ENCODE data around the gene S100A10. TPM values are rescaled to one million over a fixed set of nuclear protein-coding genes. Genes with fewer than 3 reads are reported as not detected.

Gene S100A10
- total RNA-seq, 1 donor from 2014 or later = 1,257 TPM

- Histone ChIP-seq H3K27me3 (ENCODE audit: insufficient read depth, low read length) (peaks cover 9% of the 10 kb centered on the region), H3K9me3 (ENCODE audit: insufficient read depth, low read depth, low read length) (no peaks in the 10 kb centered on the region), H2AFZ (ENCODE audit: low read depth, low read length) (no peak overlapping the region), H3K27ac (ENCODE audit: low read depth, low read length) (no peak overlapping the region), H3K4me1 (ENCODE audit: insufficient read depth, low read length) (no peaks in the 10 kb centered on the region), H3K36me3 (ENCODE audit: insufficient read depth, low read length) (no peaks in the 10 kb centered on the region), H3K4me2 (ENCODE audit: low read length) (no peak overlapping the region), H3K4me3 (ENCODE audit: insufficient read depth, low read depth, low read length) (no peak overlapping the region), H3K9ac (ENCODE audit: low read length) (no peak overlapping the region), H3K79me2 (ENCODE audit: insufficient read depth, low read length) (no peaks in the 10 kb centered on the region), H4K20me1 (ENCODE audit: insufficient read depth, low read length) (no peaks in the 10 kb centered on the region)
- Mint-ChIP-seq H3K27me3 (ENCODE audit: low read depth, unreplicated experiment) (peaks cover 3% of the 10 kb centered on the region), H3K4me3 (ENCODE audit: unreplicated experiment) (no peak overlapping the region), H3K36me3 (ENCODE audit: low read depth, unreplicated experiment) (no peaks in the 10 kb centered on the region), H3K9me3 (ENCODE audit: unreplicated experiment) (no peaks in the 10 kb centered on the region), H3K4me1 (ENCODE audit: low read depth, unreplicated experiment) (no peaks in the 10 kb centered on the region), H3K27ac (ENCODE audit: unreplicated experiment) (no peak overlapping the region)
- TF ChIP-seq CTCF (IDR thresholded peaks at IDR 0.05; ENCODE audit: insufficient read depth, low read depth, low read length) = no peak
- no peak for TF ChIP-seq EZH2 (IDR thresholded peaks at IDR 0.05; ENCODE audit: insufficient read depth, low read length)
- no peak for DNase-seq (ENCODE audit: low read depth)
- no peak for FAIRE-seq
Observed at GRCh38 chr1:152014943-152015342, 21.3 kb upstream of the S100A10 start.

GRCh38 chr1:152013664-152014237 lies 20.1 kb upstream of the S100A10 start:
- peak; percentile 36 for DNase-seq (ENCODE audit: low read depth)
- peaks cover 2% of the 10 kb centered on the region for H3K4me1 Mint-ChIP-seq (ENCODE audit: low read depth, unreplicated experiment)
- Histone ChIP-seq H3K4me1 (ENCODE audit: insufficient read depth, low read length) (no peaks in the 10 kb centered on the region), H2AFZ (ENCODE audit: low read depth, low read length) (peak overlapping the region; percentile 13), H3K27ac (ENCODE audit: low read depth, low read length) (no peak overlapping the region), H3K9ac (ENCODE audit: low read length) (no peak overlapping the region), H3K4me2 (ENCODE audit: low read length) (no peak overlapping the region), H3K27me3 (ENCODE audit: insufficient read depth, low read length) (peaks cover 15% of the 10 kb centered on the region), H3K36me3 (ENCODE audit: insufficient read depth, low read length) (no peaks in the 10 kb centered on the region), H4K20me1 (ENCODE audit: insufficient read depth, low read length) (no peaks in the 10 kb centered on the region), H3K79me2 (ENCODE audit: insufficient read depth, low read length) (no peaks in the 10 kb centered on the region), H3K9me3 (ENCODE audit: insufficient read depth, low read depth, low read length) (no peaks in the 10 kb centered on the region), H3K4me3 (ENCODE audit: insufficient read depth, low read depth, low read length) (no peak overlapping the region)
- no peak for FAIRE-seq
- no peaks in the 10 kb centered on the region for H3K9me3 Mint-ChIP-seq (ENCODE audit: unreplicated experiment)
- H3K27me3 Mint-ChIP-seq (ENCODE audit: low read depth, unreplicated experiment) = peaks cover 3% of the 10 kb centered on the region
- TF ChIP-seq EZH2 (IDR thresholded peaks at IDR 0.05; ENCODE audit: insufficient read depth, low read length) = no peak
- TF ChIP-seq CTCF (IDR thresholded peaks at IDR 0.05; ENCODE audit: insufficient read depth, low read depth, low read length) = peak; percentile 62
- no peaks in the 10 kb centered on the region for H3K36me3 Mint-ChIP-seq (ENCODE audit: low read depth, unreplicated experiment)
- no peak overlapping the region for H3K27ac Mint-ChIP-seq (ENCODE audit: unreplicated experiment)
- H3K4me3 Mint-ChIP-seq (ENCODE audit: unreplicated experiment) = peak overlapping the region; percentile 15

DNA sequence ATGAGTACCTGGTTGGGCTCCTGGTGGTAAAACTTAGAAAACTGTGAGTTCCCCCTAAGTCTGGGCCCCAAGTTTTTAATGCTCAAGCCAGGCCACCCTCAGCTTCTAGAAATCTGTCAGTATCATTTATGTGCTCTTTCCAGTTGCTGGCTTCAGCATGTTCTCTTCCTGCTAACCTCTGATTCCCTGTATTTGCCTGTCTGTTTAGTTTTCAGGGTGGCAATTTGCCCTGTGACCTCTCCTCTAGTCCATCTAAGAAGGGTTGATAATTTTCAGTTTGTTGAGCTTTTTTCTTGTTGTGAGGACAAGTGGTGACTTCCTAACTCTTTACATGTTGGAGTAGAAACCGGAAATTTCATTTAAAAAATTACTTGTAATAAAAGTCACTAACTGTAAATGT lies 16.0 kb upstream of the S100A10 start:
- FAIRE-seq (no peak), DNase-seq (ENCODE audit: low read depth) (no peak)
- H3K27ac ChIP-seq (ENCODE audit: low read depth, low read length) = no peak overlapping the region
- peaks cover 38% of the 10 kb centered on the region for H3K27me3 ChIP-seq (ENCODE audit: insufficient read depth, low read length)
- H3K4me3 ChIP-seq (ENCODE audit: insufficient read depth, low read depth, low read length) = no peak overlapping the region
- no peak overlapping the region for H3K4me2 ChIP-seq (ENCODE audit: low read length)
- Mint-ChIP-seq H3K36me3 (ENCODE audit: low read depth, unreplicated experiment) (no peaks in the 10 kb centered on the region), H3K27ac (ENCODE audit: unreplicated experiment) (no peak overlapping the region), H3K4me1 (ENCODE audit: low read depth, unreplicated experiment) (peaks cover 2% of the 10 kb centered on the region), H3K9me3 (ENCODE audit: unreplicated experiment) (no peaks in the 10 kb centered on the region), H3K27me3 (ENCODE audit: low read depth, unreplicated experiment) (peaks cover 7% of the 10 kb centered on the region), H3K4me3 (ENCODE audit: unreplicated experiment) (no peak overlapping the region)
- no peaks in the 10 kb centered on the region for H4K20me1 ChIP-seq (ENCODE audit: insufficient read depth, low read length)
- no peaks in the 10 kb centered on the region for H3K36me3 ChIP-seq (ENCODE audit: insufficient read depth, low read length)
- H2AFZ ChIP-seq (ENCODE audit: low read depth, low read length) = no peak overlapping the region
- H3K4me1 ChIP-seq (ENCODE audit: insufficient read depth, low read length) = no peaks in the 10 kb centered on the region
- H3K9me3 ChIP-seq (ENCODE audit: insufficient read depth, low read depth, low read length) = no peaks in the 10 kb centered on the region
- no peak for TF ChIP-seq EZH2 (IDR thresholded peaks at IDR 0.05; ENCODE audit: insufficient read depth, low read length)
- TF ChIP-seq CTCF (IDR thresholded peaks at IDR 0.05; ENCODE audit: insufficient read depth, low read depth, low read length) = no peak
- no peak overlapping the region for H3K9ac ChIP-seq (ENCODE audit: low read length)
- H3K79me2 ChIP-seq (ENCODE audit: insufficient read depth, low read length) = no peaks in the 10 kb centered on the region

Data from astrocyte (in vitro differentiated cells and primary cell).